GM12875 (cell line): Measurements from ENCODE around the gene ATP2B2.

Experiments used
- H3K4me3 ChIP-seq: one replicate; pipeline ENCODE4 v1.5.1; 2011; ENCODE audit warnings: low read depth, low read length, control low read depth
- TF ChIP-seq, protein P1 (sequence below): IDR thresholded peaks from 2 replicates; pipeline ENCODE4 v1.5.1; 2011; ENCODE audit warnings: low read depth, mild to moderate bottlenecking, control low read depth, inconsistent platforms, low read length, moderate library complexity, borderline replicate concordance; ENCODE audit not compliant: insufficient read depth

Gene ATP2B2

DNA sequence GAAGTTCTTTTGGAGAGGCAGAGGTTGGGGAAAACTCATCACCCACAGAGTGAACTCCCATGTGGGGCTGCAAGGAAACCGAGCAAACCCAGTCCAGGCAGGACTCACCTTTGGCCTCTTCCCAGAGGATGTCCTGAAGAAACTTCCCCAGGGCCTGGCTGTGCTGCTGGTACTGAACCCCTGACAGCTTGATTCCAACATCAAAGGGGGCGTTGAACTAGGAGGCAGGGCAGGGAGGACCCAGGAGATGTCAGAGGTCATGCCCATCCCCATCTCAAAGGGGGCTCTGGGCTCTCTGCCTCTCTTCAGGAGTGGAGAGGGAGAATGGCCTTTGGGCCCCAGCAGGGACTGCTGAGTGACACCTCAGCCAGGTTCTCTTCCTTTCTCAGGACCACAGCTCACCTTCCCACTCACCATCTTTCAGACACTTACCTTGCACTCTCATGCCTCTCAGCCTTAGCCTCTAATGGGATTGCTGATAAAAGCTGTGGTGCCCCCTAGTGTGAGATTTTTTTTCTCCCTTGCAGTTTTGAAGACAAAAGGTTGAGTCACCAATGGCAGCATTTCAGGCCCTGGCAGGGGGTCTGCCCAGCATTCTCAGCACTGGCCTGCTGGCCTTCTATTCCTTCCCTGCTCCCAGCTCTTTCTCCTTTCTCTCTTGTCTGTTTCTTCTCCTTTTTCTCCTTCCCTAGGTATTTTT, 218.6 kb downstream of the ATP2B2 start:
- TF ChIP-seq, protein P1, sequence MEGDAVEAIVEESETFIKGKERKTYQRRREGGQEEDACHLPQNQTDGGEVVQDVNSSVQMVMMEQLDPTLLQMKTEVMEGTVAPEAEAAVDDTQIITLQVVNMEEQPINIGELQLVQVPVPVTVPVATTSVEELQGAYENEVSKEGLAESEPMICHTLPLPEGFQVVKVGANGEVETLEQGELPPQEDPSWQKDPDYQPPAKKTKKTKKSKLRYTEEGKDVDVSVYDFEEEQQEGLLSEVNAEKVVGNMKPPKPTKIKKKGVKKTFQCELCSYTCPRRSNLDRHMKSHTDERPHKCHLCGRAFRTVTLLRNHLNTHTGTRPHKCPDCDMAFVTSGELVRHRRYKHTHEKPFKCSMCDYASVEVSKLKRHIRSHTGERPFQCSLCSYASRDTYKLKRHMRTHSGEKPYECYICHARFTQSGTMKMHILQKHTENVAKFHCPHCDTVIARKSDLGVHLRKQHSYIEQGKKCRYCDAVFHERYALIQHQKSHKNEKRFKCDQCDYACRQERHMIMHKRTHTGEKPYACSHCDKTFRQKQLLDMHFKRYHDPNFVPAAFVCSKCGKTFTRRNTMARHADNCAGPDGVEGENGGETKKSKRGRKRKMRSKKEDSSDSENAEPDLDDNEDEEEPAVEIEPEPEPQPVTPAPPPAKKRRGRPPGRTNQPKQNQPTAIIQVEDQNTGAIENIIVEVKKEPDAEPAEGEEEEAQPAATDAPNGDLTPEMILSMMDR = peak; percentile 52; the same call in 1 of the 2 replicates
- H3K4me3 ChIP-seq = no peak overlapping the region

DNA sequence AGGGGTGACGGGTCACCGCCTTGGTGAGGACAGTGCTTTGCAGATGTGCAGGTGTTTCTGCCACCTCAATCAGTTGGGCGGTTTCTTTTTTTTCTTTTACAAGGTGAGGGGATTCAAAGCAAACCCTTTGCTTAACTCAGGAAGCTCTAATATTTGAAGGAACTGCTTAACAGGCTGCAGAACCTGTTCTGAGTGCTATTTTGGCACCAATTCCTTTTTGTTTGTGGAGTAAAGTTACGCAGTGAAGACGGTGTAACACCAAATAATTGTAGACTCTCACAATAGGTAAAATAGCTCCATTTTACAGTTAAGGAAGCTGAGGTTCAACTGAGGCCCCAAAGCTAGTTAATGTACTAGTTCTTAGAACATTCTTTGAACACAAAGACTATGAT, 219.3 kb downstream of the ATP2B2 start:
- TF ChIP-seq, protein P1 = no peak
- no peak overlapping the region for H3K4me3 ChIP-seq

DNA sequence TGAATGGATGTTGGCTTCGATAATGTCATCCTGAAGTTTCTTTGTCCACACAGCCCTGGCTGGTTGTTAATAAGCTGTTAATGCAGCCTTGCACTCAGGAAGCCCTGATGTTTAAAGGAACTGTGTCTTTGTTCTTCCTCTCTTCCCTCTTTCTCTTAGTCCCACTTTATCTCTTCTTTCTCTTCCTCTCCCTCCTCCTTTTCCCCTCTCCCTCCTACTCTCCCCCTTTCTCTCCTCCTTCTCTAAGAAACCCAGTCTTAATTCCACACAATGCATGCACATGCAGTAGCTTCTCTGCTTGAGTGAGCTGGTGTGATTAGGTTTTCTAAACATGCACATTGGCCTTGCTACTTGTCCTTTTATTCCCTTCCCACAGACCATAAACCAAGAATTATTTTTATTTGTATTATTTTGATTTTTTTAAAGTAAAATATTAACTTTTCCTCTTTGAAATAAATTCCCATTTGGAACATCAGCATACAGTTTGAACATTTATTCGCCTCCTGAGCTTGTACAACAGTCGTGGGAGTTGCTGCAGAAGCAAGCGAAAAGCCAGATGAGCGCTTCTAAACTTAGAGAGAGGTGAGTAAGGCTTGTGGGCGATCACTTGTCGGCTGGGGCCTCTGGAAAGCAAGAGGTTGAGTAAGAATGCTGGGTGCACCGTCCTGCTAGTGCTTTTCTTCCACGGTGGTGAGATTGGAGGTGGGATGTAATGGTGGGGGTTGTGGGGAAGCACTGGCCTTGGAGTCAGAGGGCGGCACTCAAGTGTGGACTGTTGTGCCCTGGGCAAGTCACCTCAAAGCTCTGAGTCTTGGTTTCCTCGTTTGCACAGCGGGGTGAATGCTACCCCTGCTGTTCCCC, 219.9 kb downstream of the ATP2B2 start:
- TF ChIP-seq, protein P1 = no peak
- no peak overlapping the region for H3K4me3 ChIP-seq

DNA sequence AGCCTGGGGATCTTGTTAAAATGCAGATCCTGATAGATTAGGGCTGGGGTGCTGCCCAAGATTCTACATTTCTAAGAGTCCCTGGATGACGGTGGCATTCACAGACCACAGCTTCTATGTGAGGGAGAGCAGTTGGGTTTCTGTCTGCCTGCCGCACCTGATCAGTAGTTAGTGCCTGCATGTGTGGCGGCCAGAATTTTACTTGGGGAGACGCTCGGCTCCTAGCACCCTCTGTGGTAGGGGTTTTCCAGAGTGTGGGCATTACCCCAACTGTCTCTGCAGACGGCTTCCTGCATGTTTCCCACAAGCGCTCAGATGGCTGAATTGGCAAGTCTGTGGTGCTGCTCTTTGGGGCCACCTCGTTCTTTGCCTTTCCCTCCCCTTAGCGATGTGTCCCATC, 220.9 kb downstream of the ATP2B2 start:
- TF ChIP-seq, protein P1 = no peak
- H3K4me3 ChIP-seq = no peak overlapping the region

DNA sequence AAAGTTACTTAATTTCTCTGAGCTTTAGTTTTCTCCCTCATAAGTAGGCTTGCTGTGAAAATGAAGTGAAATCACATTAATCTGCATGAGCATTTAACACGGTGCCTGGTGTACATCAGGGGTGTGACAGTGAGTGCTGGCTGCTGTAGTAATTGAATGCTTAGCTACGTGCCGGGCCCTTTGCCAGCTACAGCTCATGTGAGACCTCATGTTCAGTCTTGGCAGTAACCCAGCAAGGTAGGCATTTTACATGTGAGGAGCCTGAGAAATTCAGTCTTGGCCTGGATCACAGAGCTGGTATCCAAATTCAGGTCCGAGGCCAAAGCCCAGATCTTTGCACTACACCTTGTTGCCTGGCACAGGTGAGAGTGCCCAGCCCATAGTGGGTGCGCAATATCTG, 221.7 kb downstream of the ATP2B2 start:
- TF ChIP-seq, protein P1 = no peak

DNA sequence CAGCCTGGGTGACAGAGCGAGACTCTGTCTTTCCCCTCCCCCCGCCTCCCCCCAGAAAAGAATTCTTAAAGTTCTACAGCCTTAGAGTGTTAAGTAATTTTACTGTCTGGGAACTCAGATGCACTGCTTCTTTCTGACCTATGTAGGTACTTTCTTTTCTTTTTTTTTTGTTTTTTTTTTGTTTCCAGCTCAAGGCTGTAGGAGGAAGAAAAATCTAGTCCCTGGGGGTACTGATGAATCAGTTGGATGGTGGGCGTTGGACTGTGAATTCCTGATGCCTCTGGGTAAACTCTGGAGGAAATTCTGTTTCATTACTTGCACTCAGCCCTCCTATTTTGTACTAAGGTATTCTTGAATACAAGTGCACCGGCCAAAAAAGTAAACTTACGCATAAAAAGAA, 223.4 kb downstream of the ATP2B2 start:
- H3K4me3 ChIP-seq = no peak overlapping the region
- TF ChIP-seq, protein P1 = no peak

More for the DNA sequence above, 221.7 kb downstream of the ATP2B2 start:
- no peak overlapping the region for H3K4me3 ChIP-seq
